ENCODE measurements around the gene TEX14.
"Not testable (repeated sequence)": the region's sequence is repeated elsewhere in the genome, so short reads cannot be mapped to it uniquely, and the experiment has no call there.

DNA sequence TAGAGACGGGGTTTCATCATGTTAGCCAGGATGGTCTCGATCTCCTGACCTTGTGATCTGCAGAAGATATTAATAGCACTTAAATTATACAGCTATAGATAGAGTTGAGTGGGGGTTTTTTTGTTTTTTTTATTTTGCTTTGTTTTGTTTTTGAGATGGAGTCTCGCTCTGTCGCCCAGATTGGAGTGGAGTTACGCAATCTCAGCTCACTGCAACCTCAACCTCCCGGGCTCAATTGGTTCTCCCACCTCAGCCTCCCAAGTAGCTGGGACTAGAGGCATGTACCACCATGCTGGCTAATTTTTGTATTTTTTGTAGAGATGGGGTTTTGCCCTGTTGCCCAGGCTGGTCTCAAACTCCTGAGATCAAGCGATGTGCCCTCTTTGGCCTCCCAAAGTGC, 1.8 kb downstream of the TEX14 start:
- TF ChIP-seq CTCF (IDR thresholded peaks at IDR 0.05; ENCODE audit: insufficient read depth, low read length); REST (IDR thresholded peaks at IDR 0.05; ENCODE audit: insufficient replicate concordance, low read depth); POLR2AphosphoS5 (IDR thresholded peaks at IDR 0.05; ENCODE audit: low read depth): not testable (repeated sequence)
